ENCODE measurements around the gene UBA1. TPM values are rescaled to one million over a fixed set of nuclear protein-coding genes. Genes with fewer than 3 reads are reported as not detected.

The UBA1 gene
- total and polyA plus RNA-seq, 2 donors (not counting 3 experiments of a cell fraction or from before 2014, with no cell fraction given), result 237 to 297 TPM

- intact Hi-C loops (cut with micrococcal nuclease) (no loop called here), dilution Hi-C loops (cut with MboI; ENCODE audit: extremely low pct_ligation_motif_present, low sequenced_read_pairs) (no loop called here)
- H3K9me1 ChIP-seq (replicated peaks; ENCODE audit: control insufficient read depth, extremely low read depth, insufficient read depth, low read length), result no peaks in the 10 kb centered on the region
- H3K79me2 ChIP-seq (ENCODE audit: control insufficient read depth, insufficient read depth, low read length), result peaks cover 5% of the 10 kb centered on the region
- H3K27me3 ChIP-seq (ENCODE audit: control insufficient read depth in 2 of 2, insufficient read depth in 2 of 2, low read length in 2 of 2), result no peaks in the 10 kb centered on the region
- DNase-seq (ENCODE audit: low read depth, low spot score), result no peak
- ChIA-PET POLR2A (no interaction called here), CTCF (no interaction called here)
- H2AFZ ChIP-seq (ENCODE audit: low read depth, low read length), result no peak overlapping the region
- no peaks in the 10 kb centered on the region for H3K4me1 ChIP-seq (ENCODE audit: control insufficient read depth, extremely low read depth, insufficient read depth, low read length)
- H3K36me3 ChIP-seq (ENCODE audit: control insufficient read depth in 2 of 2, extremely low read depth in 1 of 2, insufficient read depth in 2 of 2, low read length in 2 of 2), result peaks cover 8 to 39% of the 10 kb centered on the region in 2 experiments
- H3K4me2 ChIP-seq (ENCODE audit: insufficient read depth, low read length), result no peak overlapping the region
- no TSS peak for BruUV-seq (replicated peaks)
- H3K4me3 ChIP-seq (replicated peaks in 1 of 3; ENCODE audit: insufficient read depth in 1 of 3, low read depth in 1 of 3, low read length in 3 of 3), result no peak overlapping the region
- no peak for TF ChIP-seq POLR2AphosphoS5 (IDR thresholded peaks at IDR 0.05; ENCODE audit: insufficient read depth, low read depth, low read length)
- no peak for TF ChIP-seq FOS (IDR thresholded peaks at IDR 0.05; ENCODE audit: borderline replicate concordance, insufficient read depth, low read length)
- TF ChIP-seq MYC (IDR thresholded peaks at IDR 0.05; ENCODE audit: low read depth, low read length), result no peak
- TF ChIP-seq, protein P1, sequence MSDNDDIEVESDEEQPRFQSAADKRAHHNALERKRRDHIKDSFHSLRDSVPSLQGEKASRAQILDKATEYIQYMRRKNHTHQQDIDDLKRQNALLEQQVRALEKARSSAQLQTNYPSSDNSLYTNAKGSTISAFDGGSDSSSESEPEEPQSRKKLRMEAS (IDR thresholded peaks at IDR 0.05; ENCODE audit: insufficient read depth, insufficient read length), result no peak
- TF ChIP-seq, protein P2, sequence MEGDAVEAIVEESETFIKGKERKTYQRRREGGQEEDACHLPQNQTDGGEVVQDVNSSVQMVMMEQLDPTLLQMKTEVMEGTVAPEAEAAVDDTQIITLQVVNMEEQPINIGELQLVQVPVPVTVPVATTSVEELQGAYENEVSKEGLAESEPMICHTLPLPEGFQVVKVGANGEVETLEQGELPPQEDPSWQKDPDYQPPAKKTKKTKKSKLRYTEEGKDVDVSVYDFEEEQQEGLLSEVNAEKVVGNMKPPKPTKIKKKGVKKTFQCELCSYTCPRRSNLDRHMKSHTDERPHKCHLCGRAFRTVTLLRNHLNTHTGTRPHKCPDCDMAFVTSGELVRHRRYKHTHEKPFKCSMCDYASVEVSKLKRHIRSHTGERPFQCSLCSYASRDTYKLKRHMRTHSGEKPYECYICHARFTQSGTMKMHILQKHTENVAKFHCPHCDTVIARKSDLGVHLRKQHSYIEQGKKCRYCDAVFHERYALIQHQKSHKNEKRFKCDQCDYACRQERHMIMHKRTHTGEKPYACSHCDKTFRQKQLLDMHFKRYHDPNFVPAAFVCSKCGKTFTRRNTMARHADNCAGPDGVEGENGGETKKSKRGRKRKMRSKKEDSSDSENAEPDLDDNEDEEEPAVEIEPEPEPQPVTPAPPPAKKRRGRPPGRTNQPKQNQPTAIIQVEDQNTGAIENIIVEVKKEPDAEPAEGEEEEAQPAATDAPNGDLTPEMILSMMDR (IDR thresholded peaks at IDR 0.05; ENCODE audit: extremely low read depth in 1 of 2, insufficient read depth in 1 of 2, low read depth in 1 of 2, low read length in 2 of 2), result no peak
- no peak for TF ChIP-seq EZH2 (IDR thresholded peaks at IDR 0.05; ENCODE audit: borderline replicate concordance, low read depth, low read length, severe bottlenecking)
- no peak for TF ChIP-seq GATA2 (IDR thresholded peaks at IDR 0.05; ENCODE audit: insufficient read depth, insufficient read length, low read depth, low read length)
- no peak for TF ChIP-seq POLR2A (IDR thresholded peaks at IDR 0.05; ENCODE audit: low read depth, low read length)
- no peak for TF ChIP-seq JUN (IDR thresholded peaks at IDR 0.05; ENCODE audit: borderline replicate concordance, insufficient read depth, insufficient read length, low read depth)
- FAIRE-seq, result no peak
- H4K20me1 ChIP-seq (replicated peaks; ENCODE audit: control insufficient read depth, extremely low read depth, insufficient read depth, low read length), result no peaks in the 10 kb centered on the region
- no peak overlapping the region for H3K9ac ChIP-seq (replicated peaks; ENCODE audit: extremely low read depth, insufficient read depth, low read length)
- no peak overlapping the region for H3K27ac ChIP-seq (ENCODE audit: insufficient read depth, low read depth, low read length)
- no peaks in the 10 kb centered on the region for H3K9me3 ChIP-seq (replicated peaks; ENCODE audit: control insufficient read depth, insufficient read depth, low read length)
Measured at GRCh38 chrX:47227334-47227583, 33.6 kb downstream of the UBA1 start.

All from endothelial cell of umbilical vein (primary cell).